Lower lobe of right lung (tissue), 2 donors: ENCODE measurements around the gene C19orf67. TPM values are rescaled to one million over a fixed set of nuclear protein-coding genes. Genes with fewer than 3 reads are reported as not detected.
A peak's percentile ranks its signal among the peaks of the same experiment; 100 is the strongest.

Source experiments
- ATAC-seq, 2 donors: fragments of 200-7000 bp; cut with Tn5 transposase; one replicate each; pipeline ENCODE4 v1.9.1; 2020 to 2022; ENCODE audit warnings: mild to moderate bottlenecking in 2 of 2, moderate library complexity in 2 of 2
- DNase-seq: peaks from one replicate; pipeline ENCODE4 v3.0.0-alpha.2; 2020
- H3K27ac ChIP-seq: fragments of 200-600 bp; one replicate; pipeline ENCODE4 v1.8.0; 2022
- H3K27me3 ChIP-seq: fragments of 200-600 bp; one replicate; pipeline ENCODE4 v1.8.0; 2022; ENCODE audit warnings: low read depth
- H3K36me3 ChIP-seq: fragments of 200-600 bp; one replicate; pipeline ENCODE4 v1.8.0; 2022; ENCODE audit warnings: mild to moderate bottlenecking
- H3K4me1 ChIP-seq: fragments of 200-600 bp; one replicate; pipeline ENCODE4 v1.8.0; 2022
- H3K4me3 ChIP-seq: fragments of 200-600 bp; one replicate; pipeline ENCODE4 v1.8.0; 2022; ENCODE audit warnings: mild to moderate bottlenecking
- H3K9me3 ChIP-seq: fragments of 200-600 bp; one replicate; pipeline ENCODE4 v1.8.0; 2022
- CTCF ChIP-seq: fragments of 200-600 bp; IDR thresholded peaks from one replicate; pipeline ENCODE4 v1.8.0; 2022; ENCODE audit warnings: antibody characterized with exemption, mild to moderate bottlenecking
- intact Hi-C: fragments of 100-400 bp; cut with DNase I; formaldehyde crosslinking; loops from one replicate; pipeline ENCODE4 v1.11.0; 2022
- total RNA-seq: library from RNA; stranded (reverse); fragmentation: NEBNext Ultra II Directional; extraction: Animal tissue kit (Norgen Biotek cat#: 25700); gene quantifications from one replicate; pipeline ENCODE4 v1.2.1, GENCODE V29; 2021
- donor health status: DM: no; HTN: yes; CAD: no; lungs with severe emphysema.

C19orf67 gene
- total RNA-seq, 1 donor from 2014 or later: not detected

- peak; percentile 5 to 19 for ATAC-seq
- Histone ChIP-seq H3K27ac (peak overlapping the region; percentile 65), H3K27me3 (no peaks in the 10 kb centered on the region), H3K4me3 (peak overlapping the region; percentile 88), H3K4me1 (peaks cover 16% of the 10 kb centered on the region), H3K36me3 (peaks cover 13% of the 10 kb centered on the region), H3K9me3 (peaks cover 4% of the 10 kb centered on the region)
- intact Hi-C loops: no loop called here
- peak; percentile 76 for DNase-seq
- no peak for TF ChIP-seq CTCF
Measured at GRCh38 chr19:14089662-14090508, 4.3 kb upstream of the C19orf67 start.

GRCh38 chr19:14089412-14089661 lies 3.8 kb upstream of the C19orf67 start:
- H3K9me3 ChIP-seq: peaks cover 4% of the 10 kb centered on the region
- H3K4me1 ChIP-seq: peaks cover 16% of the 10 kb centered on the region
- peaks cover 13% of the 10 kb centered on the region for H3K36me3 ChIP-seq
- no peak for DNase-seq
- H3K27ac ChIP-seq: no peak overlapping the region
- peak; percentile 10 for TF ChIP-seq CTCF
- intact Hi-C loops: no loop called here
- ATAC-seq: no peak
- H3K4me3 ChIP-seq: peak overlapping the region; percentile 88
- no peaks in the 10 kb centered on the region for H3K27me3 ChIP-seq

GRCh38 chr19:14088634-14089411 lies 3.2 kb upstream of the C19orf67 start:
- no peak for DNase-seq
- no peak for TF ChIP-seq CTCF
- Histone ChIP-seq H3K4me1 (peaks cover 16% of the 10 kb centered on the region), H3K36me3 (peaks cover 13% of the 10 kb centered on the region), H3K27me3 (no peaks in the 10 kb centered on the region), H3K9me3 (peaks cover 4% of the 10 kb centered on the region), H3K27ac (no peak overlapping the region), H3K4me3 (peak overlapping the region; percentile 88)
- intact Hi-C loops: no loop called here
- ATAC-seq: no peak

- peaks cover 22% of the 10 kb centered on the region for H3K4me1 ChIP-seq
- no peak overlapping the region for H3K4me3 ChIP-seq
- H3K36me3 ChIP-seq: peaks cover 13% of the 10 kb centered on the region
- no peak overlapping the region for H3K27ac ChIP-seq
- H3K9me3 ChIP-seq: no peaks in the 10 kb centered on the region
- TF ChIP-seq CTCF: no peak
- no peaks in the 10 kb centered on the region for H3K27me3 ChIP-seq
- intact Hi-C loops: no loop called here
- ATAC-seq (no peak), DNase-seq (no peak)
Measured at GRCh38 chr19:14086098-14086497, 515 bp upstream of the C19orf67 start.

- no peak for ATAC-seq
- intact Hi-C loops: no loop called here
- Histone ChIP-seq H3K36me3 (no peaks in the 10 kb centered on the region), H3K27ac (no peak overlapping the region), H3K27me3 (no peaks in the 10 kb centered on the region), H3K4me1 (peaks cover 24% of the 10 kb centered on the region), H3K9me3 (no peaks in the 10 kb centered on the region), H3K4me3 (no peak overlapping the region)
- no peak for TF ChIP-seq CTCF
- DNase-seq: no peak
Measured at GRCh38 chr19:14082675-14082960, 3.0 kb downstream of the C19orf67 start.
